DMS53 treated with DMSO at 0.1 percent for 48 hours (cell line): ENCODE data around the gene EDEM3.
"Not testable (repeated sequence)": the region's sequence is repeated elsewhere in the genome, so short reads cannot be mapped to it uniquely, and the experiment has no call there.

Experiments
- DNase-seq: peaks from one replicate; lab custom pipeline; 2025; ENCODE audit not compliant: unreplicated experiment; lab: John Stamatoyannopoulos, UW

EDEM3 gene

GRCh38 chr1:184769241-184769640 is 14.6 kb upstream of the EDEM3 start:
- DNase-seq, result no peak

GRCh38 chr1:184768467-184768866 is 13.8 kb upstream of the EDEM3 start:
- DNase-seq, result no peak

DNA sequence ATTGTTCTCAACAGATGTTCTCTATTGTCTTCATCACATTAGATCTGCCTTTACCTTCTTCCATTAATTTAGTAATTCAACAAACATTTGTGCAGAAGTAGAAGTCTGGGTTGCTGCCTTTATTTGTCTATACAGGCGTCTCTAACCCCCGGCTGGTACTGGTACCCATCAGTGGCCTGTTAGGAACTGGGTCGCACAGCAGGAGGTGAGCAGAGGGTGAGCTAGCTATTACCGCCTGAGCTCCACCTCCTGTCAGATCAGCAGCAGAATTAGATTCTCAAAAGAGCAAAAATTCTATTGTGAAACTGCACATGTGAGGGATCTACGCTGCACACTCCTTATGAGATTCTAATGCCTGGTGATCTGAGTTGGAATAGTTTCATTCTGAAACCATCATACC is 12.9 kb upstream of the EDEM3 start:
- DNase-seq, result no peak

GRCh38 chr1:184764483-184764882 is 9.8 kb upstream of the EDEM3 start:
- DNase-seq, result no peak

DNA sequence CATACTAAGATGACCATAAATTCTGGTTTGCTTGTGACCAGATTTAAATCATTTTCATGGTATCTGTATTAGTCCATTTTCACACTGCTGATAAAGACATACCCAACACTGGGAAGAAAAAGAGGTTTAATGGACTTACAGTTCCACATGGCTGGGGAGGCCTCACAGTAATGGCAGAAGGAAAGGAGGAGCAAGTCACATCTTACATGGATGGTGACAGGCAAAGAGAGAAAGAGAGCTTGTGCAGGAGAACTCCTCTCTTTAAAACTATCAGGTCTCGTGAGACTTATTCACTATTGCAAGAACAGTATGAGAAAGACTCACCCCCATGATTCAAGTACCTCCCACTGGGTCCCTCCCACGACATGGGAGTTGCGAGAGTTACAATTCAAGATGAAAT is 8.9 kb upstream of the EDEM3 start:
- not testable (repeated sequence) for DNase-seq

GRCh38 chr1:184761969-184762485 is 7.4 kb upstream of the EDEM3 start:
- peak; percentile 15 for DNase-seq

DNA sequence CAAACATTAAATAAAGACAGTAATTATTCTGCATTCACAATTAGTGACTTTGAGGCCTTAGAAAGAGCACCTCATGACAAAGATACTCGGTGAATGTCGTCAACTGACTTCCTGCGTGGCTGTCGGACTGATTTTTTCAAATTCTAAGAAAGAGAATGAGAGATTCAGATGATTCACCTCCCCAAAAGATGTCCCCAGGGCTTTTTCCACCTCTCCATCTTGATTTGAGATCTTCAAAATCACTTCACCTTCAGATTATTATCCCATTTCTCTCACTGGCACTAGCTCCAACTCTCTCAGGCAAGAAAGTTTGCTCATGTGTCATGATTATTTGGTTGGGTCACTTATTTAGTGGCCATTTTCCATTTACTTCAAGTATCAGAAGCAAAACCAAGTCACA is 5.0 kb upstream of the EDEM3 start:
- DNase-seq, result no peak

DNA sequence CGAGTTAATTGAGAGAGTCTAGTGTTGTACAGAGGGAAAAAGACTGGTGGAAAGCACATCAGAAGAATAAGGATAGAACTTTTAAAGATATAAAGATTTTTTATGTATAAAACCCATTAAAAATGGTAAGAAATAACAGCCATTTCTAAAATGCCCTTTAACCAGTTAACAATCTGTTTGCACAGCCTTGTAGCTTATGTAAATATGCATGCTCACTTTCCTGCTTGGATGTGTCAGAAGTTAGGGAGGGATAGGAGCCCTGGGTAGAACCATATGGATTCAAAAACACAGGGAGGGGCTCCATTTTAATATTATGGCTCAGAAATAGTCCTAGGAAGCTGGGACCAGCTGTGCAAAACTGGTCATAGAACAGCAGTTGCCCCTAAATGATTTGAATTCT is 4.5 kb upstream of the EDEM3 start:
- DNase-seq, result no peak

- DNase-seq, result no peak
Measured at GRCh38 chr1:184757891-184758290, 3.2 kb upstream of the EDEM3 start.

DNA sequence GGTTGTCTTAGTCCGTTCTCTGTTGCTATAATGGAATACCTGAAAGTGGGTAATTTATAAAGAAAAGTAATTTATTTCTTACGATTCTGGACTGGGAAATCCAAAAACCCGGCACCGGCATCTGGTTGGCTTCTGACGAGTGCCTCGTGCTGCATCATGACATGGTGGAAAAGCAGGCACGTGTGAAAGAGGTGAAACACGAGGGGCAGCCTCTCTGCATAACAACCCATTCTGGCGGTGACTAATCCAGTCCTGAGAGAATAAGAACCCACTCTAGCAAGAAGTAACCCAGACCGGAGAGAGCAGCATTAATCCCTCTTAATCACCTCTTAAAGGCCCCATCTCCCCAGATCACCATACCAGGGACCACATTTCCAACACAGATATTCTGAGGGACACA is 2.7 kb upstream of the EDEM3 start:
- DNase-seq, result no peak

DNA sequence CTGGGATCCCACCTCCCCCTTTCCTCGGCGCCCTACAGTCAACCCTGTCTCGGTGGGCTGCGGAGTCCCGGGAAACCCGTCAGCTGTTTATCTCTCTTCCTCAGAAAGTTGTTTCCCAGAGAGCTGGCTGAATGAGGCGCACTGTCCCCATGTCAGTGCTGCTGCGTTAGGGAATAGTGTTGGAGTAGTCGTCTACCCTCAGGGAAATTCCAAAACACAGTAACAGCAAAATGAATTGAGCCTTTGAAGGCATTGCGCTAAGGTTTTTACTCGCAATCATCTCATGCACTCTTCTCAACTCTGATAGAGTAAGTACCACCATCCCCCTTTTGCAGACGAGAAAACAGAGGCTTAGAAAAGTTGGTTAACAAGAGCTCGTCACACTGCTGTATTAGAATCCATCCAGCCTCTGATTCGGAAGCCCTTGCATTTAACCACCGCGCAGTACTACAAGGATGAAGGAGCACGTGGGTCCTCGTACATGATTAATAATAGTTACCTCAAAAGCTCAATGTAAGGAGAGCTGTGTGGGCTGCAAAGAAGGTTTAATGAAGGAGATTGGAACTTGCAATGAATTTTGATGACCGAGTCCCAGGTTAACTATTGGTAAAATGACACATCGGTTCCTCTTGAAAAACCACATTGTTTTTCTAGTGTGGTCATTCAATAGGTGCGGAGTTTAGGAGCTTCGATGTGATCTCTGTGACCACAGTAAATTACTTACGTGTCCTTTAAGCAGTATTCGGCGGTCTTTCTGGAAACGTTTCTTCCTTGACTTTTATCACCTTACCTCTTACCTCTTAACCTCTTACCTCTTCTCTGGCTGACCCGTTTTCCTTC is 788 bp upstream of the EDEM3 start:
- peak; percentile 59 for DNase-seq

- DNase-seq, result no peak
Measured at GRCh38 chr1:184753608-184754475, 816 bp downstream of the EDEM3 start.

DNA sequence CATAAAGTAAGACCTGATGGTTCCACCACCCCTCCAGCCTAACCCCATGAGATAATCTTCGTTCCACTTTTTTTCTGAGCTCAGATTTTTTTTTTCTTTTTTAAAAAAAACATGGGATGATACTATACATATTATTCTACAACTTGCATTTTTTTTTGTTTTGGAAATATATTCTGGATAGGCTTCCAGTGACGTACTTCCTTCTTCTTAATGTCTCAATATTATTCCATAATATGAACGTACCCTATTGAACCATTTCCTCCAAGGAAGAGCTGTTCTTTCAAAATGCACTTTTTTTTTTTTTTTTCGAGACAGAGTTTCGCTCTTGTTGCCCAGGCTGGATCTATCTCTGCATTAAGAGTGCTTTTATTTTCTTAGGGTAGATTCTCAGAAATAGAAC is 1.5 kb downstream of the EDEM3 start:
- DNase-seq, result no peak

DNA sequence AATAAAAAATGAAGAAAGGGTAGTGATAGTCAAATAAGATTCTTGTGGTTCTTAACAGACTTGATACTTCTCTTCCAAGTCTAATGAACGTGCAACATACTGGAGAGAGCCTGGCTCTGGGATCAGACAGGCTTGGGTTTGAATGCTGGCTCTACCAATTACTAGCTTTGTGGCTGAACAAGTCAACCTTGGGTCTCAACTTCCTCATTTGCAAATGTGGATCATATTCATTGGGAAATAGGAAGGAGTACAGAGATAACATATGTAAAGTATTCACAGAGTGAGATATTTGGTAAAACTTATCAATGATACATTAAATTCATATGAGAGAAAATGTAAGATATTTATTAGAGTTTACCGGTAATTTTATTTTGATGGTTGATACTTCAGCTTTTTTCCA is 2.0 kb downstream of the EDEM3 start:
- no peak for DNase-seq

DNA sequence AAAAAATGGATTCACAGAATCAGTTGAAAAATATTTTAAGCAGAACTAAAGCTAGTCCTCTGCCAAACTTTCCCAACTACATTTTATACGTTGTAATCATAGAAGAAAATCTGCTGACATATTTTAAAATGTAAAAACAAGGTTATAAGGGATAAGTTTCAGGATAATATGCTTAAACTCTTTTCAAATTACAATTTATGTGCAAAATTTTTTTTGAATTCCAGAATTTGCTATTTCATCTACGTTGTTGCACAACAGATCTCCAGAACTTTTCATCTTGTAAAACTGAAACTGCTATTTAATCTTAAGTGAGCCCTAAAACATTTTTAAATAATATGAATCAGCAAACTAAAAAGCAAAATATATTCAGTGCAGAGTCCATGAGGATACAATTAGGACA is 5.9 kb downstream of the EDEM3 start:
- no peak for DNase-seq

DNA sequence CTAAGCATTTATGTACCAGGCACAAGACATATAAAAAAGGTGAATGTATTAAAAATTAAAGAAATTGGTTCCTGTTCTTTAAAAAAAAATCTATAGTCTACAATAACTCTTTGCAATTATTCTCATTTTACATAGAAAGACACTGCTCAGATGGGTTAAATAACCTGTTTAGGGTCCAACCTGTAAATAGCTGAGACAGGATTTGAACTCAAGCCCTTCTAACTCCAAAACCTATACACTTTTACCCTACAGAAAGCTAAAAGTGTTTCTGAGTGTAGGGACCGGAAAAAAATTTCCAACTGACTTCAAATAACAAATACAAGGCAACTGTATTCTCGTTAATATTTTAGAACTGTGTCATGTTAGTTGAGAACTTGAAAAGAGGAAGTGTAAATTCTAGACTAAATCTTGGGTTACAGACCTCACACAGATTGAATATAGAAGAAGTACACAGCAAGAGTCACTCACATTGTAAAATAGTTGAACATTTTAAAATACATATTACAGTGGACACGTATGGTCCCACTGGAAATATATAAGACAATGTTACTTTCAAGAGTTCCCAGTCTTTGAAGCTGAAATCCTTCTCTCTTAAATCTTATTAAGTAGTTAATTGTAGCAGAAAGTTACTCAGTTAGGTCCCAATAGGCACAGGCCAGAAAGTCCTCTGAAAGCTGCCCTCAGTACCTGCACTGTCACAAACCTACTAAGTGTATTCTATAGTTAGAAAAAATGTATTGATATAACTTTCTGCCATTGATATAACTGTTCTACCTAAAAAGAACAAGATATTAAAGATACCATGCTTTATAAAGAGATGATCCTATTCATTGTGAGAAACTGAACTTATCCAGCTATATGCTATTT is 7.3 kb downstream of the EDEM3 start:
- DNase-seq, result no peak

GRCh38 chr1:184745929-184746638 is 8.6 kb downstream of the EDEM3 start:
- DNase-seq, result no peak

DNA sequence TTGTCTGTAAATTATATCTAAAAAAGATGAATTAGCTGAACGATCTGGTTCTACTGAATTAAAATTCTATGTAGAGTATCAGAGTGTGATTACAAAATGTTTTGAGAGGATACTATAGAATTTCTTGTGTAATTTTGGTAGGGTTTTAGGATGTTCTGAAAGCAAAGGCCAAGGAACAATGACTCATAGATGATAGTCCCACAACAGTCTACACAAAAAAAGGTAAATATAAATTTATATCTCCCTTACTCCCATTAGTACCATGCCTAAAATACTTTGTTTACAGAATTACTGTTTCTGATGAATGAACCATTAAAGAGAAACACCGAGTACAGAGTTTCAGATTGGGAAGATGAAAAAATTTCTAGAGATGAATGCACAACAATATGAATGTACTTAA is 9.5 kb downstream of the EDEM3 start:
- no peak for DNase-seq

GRCh38 chr1:184743062-184743756 is 11.4 kb downstream of the EDEM3 start:
- no peak for DNase-seq

DNA sequence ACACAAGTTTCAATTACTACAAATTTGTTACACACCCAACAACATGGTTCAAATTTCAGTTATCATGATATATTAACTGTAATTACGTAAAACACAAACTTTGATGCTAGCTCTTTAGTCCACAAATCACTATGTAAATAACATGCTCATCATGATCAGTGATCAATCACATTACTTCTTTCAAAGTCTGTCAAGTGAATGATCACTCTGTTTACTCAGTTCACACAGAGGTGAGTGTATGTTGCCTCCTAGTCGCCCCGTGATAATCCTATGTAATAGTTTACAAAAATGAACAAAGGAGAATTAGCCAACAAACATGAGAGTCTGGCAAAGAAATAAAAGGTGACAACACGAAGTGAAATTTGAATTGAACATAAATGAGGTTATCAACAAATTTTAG is 14.3 kb downstream of the EDEM3 start:
- no peak for DNase-seq
